ENCODE data around the gene SEMA3B.

DNA sequence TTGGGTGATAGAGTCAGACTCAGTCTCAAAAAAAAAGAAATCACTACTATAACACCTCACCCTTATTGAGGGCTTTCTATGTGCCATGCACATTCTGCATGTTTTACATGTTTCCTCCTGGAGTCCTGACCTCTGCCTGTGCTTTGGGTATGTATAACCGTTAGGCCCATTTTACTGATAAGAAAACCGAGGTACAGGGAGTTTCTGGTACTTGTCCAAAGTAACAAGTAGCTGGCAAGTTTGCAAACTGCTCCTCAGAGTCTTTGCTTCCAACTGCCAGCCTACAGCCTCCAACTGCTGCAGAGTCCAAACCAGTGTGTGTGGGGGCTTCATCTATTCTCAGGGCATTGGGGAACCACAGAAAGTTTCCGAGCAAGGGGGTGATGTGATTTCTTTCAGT lies 36.6 kb upstream of the SEMA3B start:
- TF ChIP-seq CTCF (IDR thresholded peaks at IDR 0.05) = no peak
- TF ChIP-seq POLR2A (IDR thresholded peaks at IDR 0.05) = no peak
- TF ChIP-seq POLR2AphosphoS5 (IDR thresholded peaks at IDR 0.05) = no peak

Measured in breast epithelium (tissue), 3 donors.